K562 treated with DMSO at 1 percent for 12 hours (cell line): ENCODE results near the gene PHLPP2. TPM values are rescaled to one million over a fixed set of nuclear protein-coding genes. Genes with fewer than 3 reads are reported as not detected.

Source experiments
- total RNA-seq: library from RNA; unstranded; fragments of 300-600 nt; gene quantifications from 2 replicates; pipeline ENCODE4 v1.2.3, GENCODE V29; 2022; ENCODE audit not compliant: insufficient read depth

Gene PHLPP2, protein sequence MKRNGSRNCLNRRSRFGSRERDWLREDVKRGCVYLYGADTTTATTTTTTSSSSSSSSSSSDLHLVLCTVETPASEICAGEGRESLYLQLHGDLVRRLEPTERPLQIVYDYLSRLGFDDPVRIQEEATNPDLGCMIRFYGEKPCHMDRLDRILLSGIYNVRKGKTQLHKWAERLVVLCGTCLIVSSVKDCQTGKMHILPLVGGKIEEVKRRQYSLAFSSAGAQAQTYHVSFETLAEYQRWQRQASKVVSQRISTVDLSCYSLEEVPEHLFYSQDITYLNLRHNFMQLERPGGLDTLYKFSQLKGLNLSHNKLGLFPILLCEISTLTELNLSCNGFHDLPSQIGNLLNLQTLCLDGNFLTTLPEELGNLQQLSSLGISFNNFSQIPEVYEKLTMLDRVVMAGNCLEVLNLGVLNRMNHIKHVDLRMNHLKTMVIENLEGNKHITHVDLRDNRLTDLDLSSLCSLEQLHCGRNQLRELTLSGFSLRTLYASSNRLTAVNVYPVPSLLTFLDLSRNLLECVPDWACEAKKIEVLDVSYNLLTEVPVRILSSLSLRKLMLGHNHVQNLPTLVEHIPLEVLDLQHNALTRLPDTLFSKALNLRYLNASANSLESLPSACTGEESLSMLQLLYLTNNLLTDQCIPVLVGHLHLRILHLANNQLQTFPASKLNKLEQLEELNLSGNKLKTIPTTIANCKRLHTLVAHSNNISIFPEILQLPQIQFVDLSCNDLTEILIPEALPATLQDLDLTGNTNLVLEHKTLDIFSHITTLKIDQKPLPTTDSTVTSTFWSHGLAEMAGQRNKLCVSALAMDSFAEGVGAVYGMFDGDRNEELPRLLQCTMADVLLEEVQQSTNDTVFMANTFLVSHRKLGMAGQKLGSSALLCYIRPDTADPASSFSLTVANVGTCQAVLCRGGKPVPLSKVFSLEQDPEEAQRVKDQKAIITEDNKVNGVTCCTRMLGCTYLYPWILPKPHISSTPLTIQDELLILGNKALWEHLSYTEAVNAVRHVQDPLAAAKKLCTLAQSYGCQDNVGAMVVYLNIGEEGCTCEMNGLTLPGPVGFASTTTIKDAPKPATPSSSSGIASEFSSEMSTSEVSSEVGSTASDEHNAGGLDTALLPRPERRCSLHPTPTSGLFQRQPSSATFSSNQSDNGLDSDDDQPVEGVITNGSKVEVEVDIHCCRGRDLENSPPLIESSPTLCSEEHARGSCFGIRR (N-terminal part only)
- 0.92 and 4.1 TPM in 2 replicates for total RNA-seq

GRCh38 chr16:71724320-71724751 is at the start of gene PHLPP2:
TSS of gene PHLPP2 (minus strand) at chr16:71724701. CDS start at chr16:71714795, 9,906 bp downstream.

GRCh38 chr16:71626018-71626857 is 98.3 kb downstream of the PHLPP2 start, which contains the start of gene MARVELD3:
TSS of gene MARVELD3 (plus strand) at chr16:71626184. CDS start at chr16:71626230, 46 bp downstream.

Other genes with a start within 250 kb of the PHLPP2 start
- gene ZNF19, start 235.4 kb downstream of the PHLPP2 start, total RNA-seq: 0.43 and 0.58 TPM in 2 replicates
- gene CHST4, start 198.3 kb downstream of the PHLPP2 start, total RNA-seq: not detected in 2 replicates
- gene TAT, start 147.6 kb downstream of the PHLPP2 start, total RNA-seq: not detected in 2 replicates
- 0.30 TPM in 1 of 2 replicates, not detected in the other for gene MARVELD3, start 98.5 kb downstream of the PHLPP2 start, total RNA-seq
- gene AP1G1, start 84.1 kb upstream of the PHLPP2 start, total RNA-seq: 8.8 and 45.6 TPM in 2 replicates
- 2.5 and 9.7 TPM in 2 replicates for gene ATXN1L, start 121.3 kb upstream of the PHLPP2 start, total RNA-seq
- gene ZNF821, start 159.5 kb upstream of the PHLPP2 start, total RNA-seq: 16.1 and 17.2 TPM in 2 replicates
- gene IST1, start 170.8 kb upstream of the PHLPP2 start, total RNA-seq: 92.5 and 164 TPM in 2 replicates